ENCODE data around the gene AUTS2. TPM values are rescaled to one million over a fixed set of nuclear protein-coding genes. Genes with fewer than 3 reads are reported as not detected.
"Not testable (repeated sequence)": the region's sequence is repeated elsewhere in the genome, so short reads cannot be mapped to it uniquely, and the experiment has no call there.

Gene AUTS2
- total RNA-seq, 2 experiments from 2014 or later: 2.4 to 3.0 TPM

DNA sequence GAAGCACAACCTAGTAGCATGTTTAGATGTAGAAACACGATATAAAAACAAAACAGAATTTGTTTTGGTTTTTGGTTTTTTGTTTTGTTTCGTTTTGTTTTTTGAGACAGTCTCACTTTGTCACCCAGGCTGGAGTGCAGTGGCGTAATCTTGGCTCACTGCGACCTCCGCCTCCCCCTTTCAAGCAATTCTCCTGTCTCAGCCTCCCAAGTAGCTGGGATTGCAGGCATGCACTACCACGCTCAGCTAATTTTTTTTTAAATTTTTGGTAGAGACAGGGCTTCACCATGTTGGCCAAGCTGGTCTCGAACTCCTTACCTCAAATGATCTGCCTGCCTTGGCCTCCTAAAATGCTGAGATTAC lies 1050.2 kb downstream of the AUTS2 start:
- H3K36me3 Mint-ChIP-seq (ENCODE audit: low read depth); POLR2A ChIA-PET; H3K4me3 Mint-ChIP-seq; H3K27ac Mint-ChIP-seq; H3K9me3 Mint-ChIP-seq (ENCODE audit: low read depth); ATAC-seq: not testable (repeated sequence)
- intact Hi-C loops (cut with DNase I, micrococcal nuclease): loop anchor here (1.0 kb wide), 4 partner anchors 31 to 909 kb away; no protein-coding TSS in a partner anchor
- peak; percentile 25 for DNase-seq
- Mint-ChIP-seq H3K27me3 (peaks cover 14% of the 10 kb centered on the region), H3K4me1 (peaks cover 22% of the 10 kb centered on the region)
- CTCF ChIA-PET: interaction anchor here (1.5 kb wide), 2 partner anchors 16 to 50 kb away, joined by 5 to 6 read pairs; no protein-coding TSS in a partner anchor

DNA sequence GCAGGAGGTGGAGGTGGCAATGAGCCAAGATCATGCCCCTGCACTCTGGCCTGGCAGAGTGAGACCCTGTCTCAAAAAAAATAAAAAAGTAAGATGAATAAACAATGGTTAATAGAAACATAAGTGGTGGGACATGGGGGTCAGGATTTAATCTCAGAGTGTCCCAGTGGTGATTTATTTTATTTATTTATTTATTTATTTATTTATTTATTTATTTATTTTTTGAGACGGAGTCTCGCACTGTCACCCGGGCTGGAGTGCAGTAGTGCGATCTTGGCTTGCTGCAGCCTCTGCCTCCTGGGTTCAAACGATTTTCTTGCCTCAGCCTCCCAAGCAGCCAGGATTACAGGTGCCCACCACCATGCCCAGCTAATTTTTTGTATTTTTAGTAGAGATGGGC lies 1051.0 kb downstream of the AUTS2 start:
- no peak for ATAC-seq
- no peak overlapping the region for H3K4me3 Mint-ChIP-seq
- no peak overlapping the region for H3K27ac Mint-ChIP-seq
- H3K9me3 Mint-ChIP-seq (ENCODE audit: low read depth): peaks cover 5% of the 10 kb centered on the region
- peaks cover 14% of the 10 kb centered on the region for H3K27me3 Mint-ChIP-seq
- intact Hi-C loops (cut with DNase I, micrococcal nuclease): no loop called here
- H3K36me3 Mint-ChIP-seq (ENCODE audit: low read depth): peaks cover 3% of the 10 kb centered on the region
- CTCF ChIA-PET: interaction anchor here (0.6 to 1.5 kb wide), 2 partner anchors 15 to 1564 kb away, joined by 3 to 6 read pairs; no protein-coding TSS in a partner anchor
- DNase-seq: no peak
- POLR2A ChIA-PET: no interaction called here
- peaks cover 22% of the 10 kb centered on the region for H3K4me1 Mint-ChIP-seq

DNA sequence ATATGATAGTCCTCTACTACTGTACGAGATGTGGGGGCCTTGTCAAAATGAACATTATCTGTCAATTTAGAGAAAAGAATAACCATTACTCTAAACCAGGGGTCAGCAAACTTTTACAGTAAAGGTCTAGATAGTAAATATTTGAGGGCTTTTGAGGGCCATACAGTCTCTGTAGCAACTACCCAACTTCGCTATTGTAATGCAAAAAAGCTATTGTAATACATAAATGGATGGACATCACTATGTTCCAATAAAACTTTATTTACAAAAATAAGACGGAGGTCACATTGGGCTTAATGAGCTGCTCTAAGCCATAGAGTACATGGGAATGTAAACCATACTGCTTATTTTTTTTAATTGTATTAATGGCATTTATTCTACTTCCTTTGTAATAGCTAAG lies 1055.9 kb downstream of the AUTS2 start:
- H3K4me1 Mint-ChIP-seq: peaks cover 12% of the 10 kb centered on the region
- ATAC-seq: no peak
- H3K27me3 Mint-ChIP-seq: peaks cover 8% of the 10 kb centered on the region
- no peak overlapping the region for H3K4me3 Mint-ChIP-seq
- H3K27ac Mint-ChIP-seq: no peak overlapping the region
- ChIA-PET POLR2A (no interaction called here), CTCF (no interaction called here)
- no peak for DNase-seq
- peaks cover 3% of the 10 kb centered on the region for H3K36me3 Mint-ChIP-seq (ENCODE audit: low read depth)
- intact Hi-C loops (cut with DNase I, micrococcal nuclease): no loop called here
- peaks cover 5% of the 10 kb centered on the region for H3K9me3 Mint-ChIP-seq (ENCODE audit: low read depth)

GRCh38 chr7:70654979-70655378 lies 1056.7 kb downstream of the AUTS2 start:
- H3K9me3 Mint-ChIP-seq (ENCODE audit: low read depth): peaks cover 5% of the 10 kb centered on the region
- intact Hi-C loops (cut with DNase I, micrococcal nuclease): no loop called here
- peaks cover 8% of the 10 kb centered on the region for H3K27me3 Mint-ChIP-seq
- DNase-seq: no peak
- ChIA-PET CTCF (no interaction called here), POLR2A (no interaction called here)
- H3K4me1 Mint-ChIP-seq: peaks cover 17% of the 10 kb centered on the region
- ATAC-seq: no peak
- no peak overlapping the region for H3K4me3 Mint-ChIP-seq
- no peak overlapping the region for H3K27ac Mint-ChIP-seq
- H3K36me3 Mint-ChIP-seq (ENCODE audit: low read depth): peaks cover 3% of the 10 kb centered on the region

GRCh38 chr7:70655694-70656093 lies 1057.4 kb downstream of the AUTS2 start:
- POLR2A ChIA-PET: no interaction called here
- ATAC-seq: no peak
- intact Hi-C loops (cut with DNase I, micrococcal nuclease): no loop called here
- no peak overlapping the region for H3K27ac Mint-ChIP-seq
- CTCF ChIA-PET: no interaction called here
- no peak for DNase-seq
- peaks cover 17% of the 10 kb centered on the region for H3K4me1 Mint-ChIP-seq
- no peak overlapping the region for H3K4me3 Mint-ChIP-seq
- H3K27me3 Mint-ChIP-seq: peaks cover 6% of the 10 kb centered on the region
- H3K36me3 Mint-ChIP-seq (ENCODE audit: low read depth): peaks cover 1% of the 10 kb centered on the region
- H3K9me3 Mint-ChIP-seq (ENCODE audit: low read depth): peaks cover 1% of the 10 kb centered on the region

GRCh38 chr7:70657571-70657970 lies 1059.3 kb downstream of the AUTS2 start:
- ATAC-seq (no peak), DNase-seq (no peak)
- Mint-ChIP-seq H3K36me3 (ENCODE audit: low read depth) (no peaks in the 10 kb centered on the region), H3K9me3 (ENCODE audit: low read depth) (no peaks in the 10 kb centered on the region), H3K4me1 (peaks cover 18% of the 10 kb centered on the region), H3K4me3 (no peak overlapping the region), H3K27ac (no peak overlapping the region), H3K27me3 (no peaks in the 10 kb centered on the region)
- intact Hi-C loops (cut with DNase I, micrococcal nuclease): no loop called here
- ChIA-PET CTCF (interaction anchor here (0.7 kb wide), 1 partner anchor 25 kb away, joined by 3 read pairs; no protein-coding TSS in a partner anchor), POLR2A (interaction anchor here (0.6 kb wide), 1 partner anchor 24 kb away, joined by 3 read pairs; no protein-coding TSS in a partner anchor)

DNA sequence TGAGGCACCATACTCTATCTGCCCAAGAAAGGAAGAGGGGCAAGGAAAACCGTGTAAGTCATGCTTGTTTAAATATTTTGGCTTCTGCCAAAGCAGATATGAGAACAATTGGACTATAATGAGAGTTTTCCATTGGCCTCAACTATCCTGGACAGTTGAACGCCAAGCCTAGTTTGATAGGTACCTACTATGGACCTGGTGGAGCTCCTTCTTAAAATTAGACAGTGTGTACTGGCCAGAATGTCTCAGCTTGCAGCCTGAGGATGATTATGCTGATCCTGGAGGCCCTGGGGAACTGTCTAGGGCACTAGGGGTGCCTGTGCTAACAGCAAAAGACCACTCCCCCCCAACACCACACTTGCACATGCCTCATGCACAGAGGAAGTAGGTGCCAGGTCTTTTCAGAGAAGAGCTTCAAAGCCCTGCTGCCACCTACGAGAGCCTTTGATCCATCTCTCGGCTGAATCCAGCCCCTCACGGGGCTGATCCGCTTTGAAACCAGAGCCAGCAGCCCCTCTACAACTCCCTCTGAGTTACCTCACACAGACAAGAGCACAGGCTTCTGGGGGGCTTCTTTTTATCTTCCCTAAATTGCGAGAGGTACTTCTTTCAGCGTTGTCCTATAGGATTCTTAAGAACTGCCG lies 1059.8 kb downstream of the AUTS2 start:
- intact Hi-C loops (cut with DNase I, micrococcal nuclease): no loop called here
- POLR2A ChIA-PET: interaction anchor here (0.6 kb wide), 1 partner anchor 1055 kb away, joined by 4 read pairs; no protein-coding TSS in a partner anchor
- no peaks in the 10 kb centered on the region for H3K36me3 Mint-ChIP-seq (ENCODE audit: low read depth)
- DNase-seq (no peak), ATAC-seq (no peak)
- H3K9me3 Mint-ChIP-seq (ENCODE audit: low read depth): no peaks in the 10 kb centered on the region
- H3K27ac Mint-ChIP-seq: no peak overlapping the region
- peaks cover 18% of the 10 kb centered on the region for H3K4me1 Mint-ChIP-seq
- CTCF ChIA-PET: no interaction called here
- H3K4me3 Mint-ChIP-seq: no peak overlapping the region
- H3K27me3 Mint-ChIP-seq: no peaks in the 10 kb centered on the region

DNA sequence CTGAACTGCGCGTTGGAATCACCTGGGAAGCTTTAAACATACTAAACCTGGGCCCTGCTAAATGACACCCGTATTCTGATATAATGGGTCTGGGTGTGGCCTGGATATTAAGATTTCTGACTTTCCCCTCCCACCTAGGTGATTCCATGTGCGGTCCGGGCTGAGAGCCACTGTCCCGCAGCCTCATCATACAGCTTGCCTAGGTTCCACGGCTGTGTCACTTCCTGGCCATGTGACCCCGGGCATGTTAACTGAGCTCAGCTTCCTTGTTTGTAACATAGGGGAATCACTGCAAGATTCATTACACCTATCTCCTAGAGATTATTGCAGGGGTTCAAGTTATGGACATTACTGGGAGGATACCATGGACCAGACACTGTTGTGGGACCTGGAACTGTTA lies 1061.0 kb downstream of the AUTS2 start:
- Mint-ChIP-seq H3K4me1 (peaks cover 18% of the 10 kb centered on the region), H3K4me3 (no peak overlapping the region), H3K27ac (no peak overlapping the region), H3K36me3 (ENCODE audit: low read depth) (no peaks in the 10 kb centered on the region), H3K27me3 (no peaks in the 10 kb centered on the region), H3K9me3 (ENCODE audit: low read depth) (no peaks in the 10 kb centered on the region)
- ATAC-seq (peak; percentile 87), DNase-seq (peak; percentile 34)
- intact Hi-C loops (cut with DNase I, micrococcal nuclease): no loop called here
- POLR2A ChIA-PET: no interaction called here
- CTCF ChIA-PET: no interaction called here

DNA sequence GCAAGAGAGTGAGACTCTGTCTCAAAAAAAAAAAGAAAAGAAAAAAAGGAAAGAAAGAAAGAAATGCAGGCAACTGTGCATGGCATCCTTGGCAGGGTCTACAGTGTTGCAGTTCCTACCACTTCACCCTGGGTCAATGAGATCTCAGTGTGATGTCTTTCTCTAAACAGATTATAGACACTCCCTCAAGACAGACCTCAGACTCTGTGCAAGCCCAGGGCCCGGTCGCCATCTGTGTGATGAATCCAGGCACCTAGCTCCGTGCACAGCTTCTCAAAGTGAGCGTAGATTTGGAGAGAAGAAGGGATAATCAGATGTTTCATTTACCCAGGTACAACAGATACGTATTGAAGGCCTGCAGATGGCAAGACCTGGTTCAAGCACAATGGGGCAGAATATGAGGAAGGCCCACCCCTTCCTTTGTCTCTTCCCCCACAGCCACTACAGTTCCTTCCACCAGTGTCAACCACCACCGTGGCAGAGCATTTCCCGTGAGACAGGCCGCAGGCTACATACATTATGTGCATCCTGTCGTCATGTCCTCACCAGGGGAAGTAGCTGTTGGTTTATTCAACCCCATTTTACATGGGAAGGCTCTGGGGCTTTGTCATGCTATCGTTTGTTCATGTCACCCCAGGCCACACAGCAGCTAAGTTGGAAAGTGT lies 1062.0 kb downstream of the AUTS2 start:
- H3K9me3 Mint-ChIP-seq (ENCODE audit: low read depth): no peaks in the 10 kb centered on the region
- H3K27me3 Mint-ChIP-seq: no peaks in the 10 kb centered on the region
- DNase-seq: peak; percentile 24
- no peak overlapping the region for H3K27ac Mint-ChIP-seq
- no peaks in the 10 kb centered on the region for H3K36me3 Mint-ChIP-seq (ENCODE audit: low read depth)
- POLR2A ChIA-PET: interaction anchor here (0.6 kb wide), 1 partner anchor 43 kb away, joined by 3 read pairs; no protein-coding TSS in a partner anchor
- CTCF ChIA-PET: no interaction called here
- no peak overlapping the region for H3K4me3 Mint-ChIP-seq
- intact Hi-C loops (cut with DNase I, micrococcal nuclease): no loop called here
- no peak for ATAC-seq
- H3K4me1 Mint-ChIP-seq: peaks cover 18% of the 10 kb centered on the region

GRCh38 chr7:70660819-70661191 lies 1062.5 kb downstream of the AUTS2 start:
- ATAC-seq (no peak), DNase-seq (no peak)
- POLR2A ChIA-PET: interaction anchor here (0.6 kb wide), 1 partner anchor 42 kb away, joined by 3 read pairs; no protein-coding TSS in a partner anchor
- no peaks in the 10 kb centered on the region for H3K9me3 Mint-ChIP-seq (ENCODE audit: low read depth)
- no peaks in the 10 kb centered on the region for H3K36me3 Mint-ChIP-seq (ENCODE audit: low read depth)
- peaks cover 18% of the 10 kb centered on the region for H3K4me1 Mint-ChIP-seq
- H3K4me3 Mint-ChIP-seq: no peak overlapping the region
- CTCF ChIA-PET: no interaction called here
- intact Hi-C loops (cut with DNase I, micrococcal nuclease): no loop called here
- H3K27me3 Mint-ChIP-seq: no peaks in the 10 kb centered on the region
- no peak overlapping the region for H3K27ac Mint-ChIP-seq

DNA sequence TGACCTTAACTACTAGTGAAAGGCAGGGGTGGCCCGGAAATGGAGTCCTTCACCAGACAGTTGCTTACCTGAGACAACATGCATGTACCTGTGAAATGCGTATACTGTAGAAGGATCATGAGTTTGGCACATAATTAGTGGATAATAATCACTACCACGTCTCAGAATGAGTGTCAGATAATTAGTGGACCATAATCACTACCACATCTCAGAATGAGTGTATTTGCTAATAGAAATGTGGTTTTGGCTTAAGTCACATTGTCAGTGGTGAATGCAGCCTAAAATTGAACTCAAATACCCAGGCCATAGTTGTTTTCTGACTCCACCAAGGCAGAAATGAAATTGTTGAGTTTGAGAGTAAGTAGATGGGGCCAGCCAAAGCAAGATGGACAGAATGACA lies 1065.4 kb downstream of the AUTS2 start:
- intact Hi-C loops (cut with DNase I, micrococcal nuclease): no loop called here
- CTCF ChIA-PET: interaction anchor here (1.4 kb wide), 1 partner anchor 15 kb away, joined by 6 read pairs; no protein-coding TSS in a partner anchor
- Mint-ChIP-seq H3K27me3 (no peaks in the 10 kb centered on the region), H3K27ac (no peak overlapping the region), H3K4me3 (no peak overlapping the region), H3K9me3 (ENCODE audit: low read depth) (no peaks in the 10 kb centered on the region), H3K4me1 (peaks cover 14% of the 10 kb centered on the region), H3K36me3 (ENCODE audit: low read depth) (no peaks in the 10 kb centered on the region)
- no peak for ATAC-seq
- DNase-seq: no peak
- POLR2A ChIA-PET: no interaction called here

DNA sequence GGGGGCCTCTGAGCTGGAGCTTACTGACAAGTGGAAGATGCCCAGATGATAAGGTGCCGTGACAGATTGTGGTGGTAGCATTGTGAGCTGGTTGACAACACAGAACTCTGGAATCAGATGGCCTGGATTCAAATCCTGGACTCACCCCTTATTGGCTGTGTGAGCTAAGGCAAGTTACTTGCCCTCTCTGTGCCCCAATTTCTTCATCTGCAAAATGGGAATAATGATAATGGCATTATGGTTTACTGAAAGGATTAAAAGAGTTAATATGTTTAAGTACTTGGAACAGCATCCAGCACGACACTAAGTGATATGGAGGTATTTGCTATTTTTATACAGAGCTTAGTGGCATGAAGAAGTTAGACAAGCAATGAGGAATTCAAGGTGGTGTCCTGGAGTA lies 1067.7 kb downstream of the AUTS2 start:
- Mint-ChIP-seq H3K4me3 (no peak overlapping the region), H3K27me3 (no peaks in the 10 kb centered on the region), H3K9me3 (ENCODE audit: low read depth) (no peaks in the 10 kb centered on the region), H3K4me1 (peaks cover 6% of the 10 kb centered on the region), H3K36me3 (ENCODE audit: low read depth) (no peaks in the 10 kb centered on the region), H3K27ac (no peak overlapping the region)
- CTCF ChIA-PET: no interaction called here
- ATAC-seq: no peak
- intact Hi-C loops (cut with DNase I, micrococcal nuclease): no loop called here
- DNase-seq: no peak
- POLR2A ChIA-PET: no interaction called here
